PC-9 (cell line): ENCODE results near the gene YIPF6.

Experiments used
- EZH2 ChIP-seq: fragments of 200-600 bp; sonication (generic); IDR thresholded peaks from 2 replicates; pipeline ENCODE4 v1.8.0; 2017; ENCODE audit warnings: antibody characterized with exemption, low read depth
- TF ChIP-seq, protein P1 (sequence below): fragments of 200-600 bp; sonication (generic); conservative IDR thresholded peaks from 2 replicates; pipeline ENCODE4 v1.6.1; 2017; ENCODE audit warnings: mixed run types, antibody characterized with exemption, mild to moderate bottlenecking, moderate library complexity

GRCh38 chrX:68550193-68550592 is 51.3 kb downstream of the YIPF6 start:
- TF ChIP-seq, protein P1, sequence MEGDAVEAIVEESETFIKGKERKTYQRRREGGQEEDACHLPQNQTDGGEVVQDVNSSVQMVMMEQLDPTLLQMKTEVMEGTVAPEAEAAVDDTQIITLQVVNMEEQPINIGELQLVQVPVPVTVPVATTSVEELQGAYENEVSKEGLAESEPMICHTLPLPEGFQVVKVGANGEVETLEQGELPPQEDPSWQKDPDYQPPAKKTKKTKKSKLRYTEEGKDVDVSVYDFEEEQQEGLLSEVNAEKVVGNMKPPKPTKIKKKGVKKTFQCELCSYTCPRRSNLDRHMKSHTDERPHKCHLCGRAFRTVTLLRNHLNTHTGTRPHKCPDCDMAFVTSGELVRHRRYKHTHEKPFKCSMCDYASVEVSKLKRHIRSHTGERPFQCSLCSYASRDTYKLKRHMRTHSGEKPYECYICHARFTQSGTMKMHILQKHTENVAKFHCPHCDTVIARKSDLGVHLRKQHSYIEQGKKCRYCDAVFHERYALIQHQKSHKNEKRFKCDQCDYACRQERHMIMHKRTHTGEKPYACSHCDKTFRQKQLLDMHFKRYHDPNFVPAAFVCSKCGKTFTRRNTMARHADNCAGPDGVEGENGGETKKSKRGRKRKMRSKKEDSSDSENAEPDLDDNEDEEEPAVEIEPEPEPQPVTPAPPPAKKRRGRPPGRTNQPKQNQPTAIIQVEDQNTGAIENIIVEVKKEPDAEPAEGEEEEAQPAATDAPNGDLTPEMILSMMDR: no peak
- no peak for TF ChIP-seq EZH2
